Neural progenitor cell (in vitro differentiated cells): Measurements from ENCODE around the gene SMARCE1.

ENCODE experiments used
- CTCF ChIP-seq: fragments of 200-600 bp; sonication (generic); IDR thresholded peaks from 2 replicates; pipeline ENCODE4 v1.5.1; 2017; ENCODE audit warnings: antibody characterized with exemption, mild to moderate bottlenecking
- EZH2 ChIP-seq: fragments of 200-600 bp; sonication (generic); IDR thresholded peaks from 2 replicates; pipeline ENCODE4 v1.6.1; 2017; ENCODE audit warnings: antibody characterized with exemption, mild to moderate bottlenecking, moderate library complexity
- EZH2phosphoT487 ChIP-seq: fragments of 200-600 bp; sonication (generic); IDR thresholded peaks from 2 replicates; pipeline ENCODE4 v1.6.1; 2017; ENCODE audit warnings: antibody characterized with exemption

DNA sequence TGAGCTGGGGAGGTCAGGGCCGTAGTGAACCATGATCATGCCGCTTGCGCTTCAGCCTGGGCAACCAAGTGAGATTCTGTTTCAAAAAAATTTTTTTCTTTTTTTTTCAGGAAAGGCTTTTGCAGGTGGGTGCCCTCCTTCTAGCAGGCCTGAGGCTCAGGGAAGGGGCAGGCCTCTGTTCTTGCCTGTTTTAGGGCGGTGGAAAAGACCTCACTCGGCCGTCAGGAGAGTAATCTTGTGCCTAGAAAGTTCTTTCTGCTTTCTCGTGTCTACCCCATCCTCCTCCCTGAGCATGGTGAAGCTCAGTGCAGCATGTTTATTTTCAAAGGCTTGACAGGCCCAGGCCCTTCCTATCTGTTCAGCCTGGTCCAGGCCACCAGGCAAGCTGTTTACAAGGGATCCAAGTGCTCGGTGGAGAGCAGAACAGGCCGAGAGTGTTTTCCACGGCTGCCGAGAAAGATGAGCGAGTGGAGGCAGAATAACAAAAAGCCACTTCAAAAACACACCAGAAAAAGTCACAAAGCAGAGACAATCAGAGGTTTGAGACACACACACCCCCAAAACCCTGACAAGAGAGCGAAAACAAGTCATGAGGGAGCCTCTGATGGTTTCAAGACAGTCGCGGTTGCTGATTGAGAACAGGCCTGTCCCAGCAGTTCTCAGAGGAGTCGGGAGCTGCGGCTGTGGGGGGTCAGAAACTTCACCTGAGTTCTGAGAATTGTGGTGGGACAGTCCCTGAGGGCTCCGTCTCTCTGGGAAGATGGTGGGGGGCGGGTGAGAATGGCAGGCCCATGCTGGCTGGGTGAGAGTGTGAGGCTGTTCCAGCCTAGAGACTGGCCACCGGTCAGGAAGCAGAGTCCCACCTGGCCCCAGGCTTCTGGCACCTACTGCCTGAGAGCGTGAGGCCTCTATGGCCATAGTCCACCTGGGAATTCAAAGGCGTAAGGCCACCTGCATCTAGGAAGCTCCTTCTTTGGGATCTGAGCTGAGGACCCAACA, 44.9 kb downstream of the SMARCE1 start:
- TF ChIP-seq EZH2 (no peak), CTCF (no peak), EZH2phosphoT487 (no peak)
